HG02885 (cell line): Measurements from ENCODE around the gene RPA3.
"Not testable (repeated sequence)": the region's sequence is repeated elsewhere in the genome, so short reads cannot be mapped to it uniquely, and the experiment has no call there.

Source experiments
- ATAC-seq: cut with Tn5 transposase; IDR thresholded peaks from one replicate; pipeline ENCODE4 v1.9.1; 2021; ENCODE audit warnings: mild to moderate bottlenecking; ENCODE audit not compliant: unreplicated experiment, poor library complexity

RPA3 gene

DNA sequence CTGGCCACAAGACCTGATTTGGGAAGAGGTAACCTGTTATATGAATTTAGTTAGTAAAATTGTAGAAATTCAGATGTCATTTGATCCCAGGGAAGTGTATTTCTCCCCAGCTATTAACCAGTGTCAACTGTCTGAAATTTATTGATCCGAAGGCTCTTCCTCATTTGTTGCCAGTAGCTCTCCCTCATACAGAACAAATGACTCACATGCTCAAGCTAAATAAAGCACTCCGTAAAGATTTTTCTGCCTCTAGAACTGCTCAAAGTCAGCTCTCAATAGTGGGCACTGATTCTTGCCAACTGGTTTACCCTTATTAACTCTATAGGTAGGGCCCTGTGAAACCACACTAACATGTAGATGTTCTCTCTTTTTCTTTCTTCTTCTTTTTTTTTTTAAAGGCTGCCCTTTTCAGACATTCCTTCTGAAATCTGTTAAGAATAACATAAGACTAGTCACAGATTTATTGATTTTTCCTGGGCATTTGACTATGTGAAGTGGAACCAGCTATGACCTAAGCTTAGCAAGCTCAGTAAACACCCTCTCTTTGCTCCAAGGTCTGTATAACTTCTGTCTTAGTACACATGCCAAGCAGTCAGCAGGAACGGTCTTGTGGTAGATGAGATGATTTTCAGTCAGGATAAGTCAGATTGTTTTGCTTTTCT lies 21.8 kb downstream of the RPA3 start:
- no peak for ATAC-seq

DNA sequence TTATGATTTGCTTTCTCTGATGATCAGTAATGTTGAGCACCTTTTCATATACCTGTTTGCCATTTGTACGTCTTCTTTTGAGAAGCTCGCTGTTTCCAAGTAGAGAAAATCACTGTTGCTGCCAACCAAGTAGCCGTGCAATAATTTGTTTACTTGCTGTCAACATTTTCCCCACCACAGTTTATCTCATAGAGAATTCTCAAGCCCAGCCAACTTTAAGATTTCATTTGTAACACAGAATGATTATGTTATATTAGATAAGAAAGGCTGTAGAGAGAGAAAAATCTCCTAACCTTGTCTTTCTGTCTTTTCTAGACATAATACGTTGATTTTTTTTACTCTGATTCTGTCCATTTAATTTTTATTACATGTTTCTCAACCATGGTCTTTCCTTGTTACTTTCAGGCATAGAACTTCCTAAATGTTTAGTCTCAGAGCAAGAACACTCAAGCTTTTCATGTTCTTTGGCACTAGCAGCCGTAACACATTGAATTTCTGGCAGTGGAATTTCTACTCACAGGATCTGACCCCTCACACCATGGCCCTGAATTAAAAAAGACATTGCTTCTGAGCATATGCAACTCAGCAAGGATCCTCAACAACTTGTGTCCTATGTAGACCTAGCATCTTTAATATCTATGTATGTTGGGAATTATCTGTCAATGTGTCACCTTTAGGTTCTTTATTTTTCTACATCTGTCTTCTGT lies 23.1 kb downstream of the RPA3 start:
- no peak for ATAC-seq

DNA sequence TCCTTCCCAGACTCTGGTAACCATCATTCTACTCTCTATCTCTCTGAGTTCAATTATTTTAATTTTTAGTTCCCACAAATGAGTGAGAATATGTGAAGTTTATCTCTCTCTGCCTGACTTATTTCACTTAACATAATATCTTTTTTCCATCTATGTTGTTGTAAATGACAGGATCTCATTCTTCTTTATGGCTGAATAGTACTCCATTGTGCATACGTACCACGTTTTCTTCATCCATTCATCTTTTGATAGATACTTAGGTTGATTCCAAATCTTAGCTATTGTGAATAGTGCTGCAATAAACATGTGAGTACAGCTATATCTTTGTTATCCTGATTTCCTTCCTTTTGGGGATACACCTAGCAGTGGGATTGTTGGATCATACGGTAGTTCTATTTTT lies 23.9 kb downstream of the RPA3 start:
- no peak for ATAC-seq

DNA sequence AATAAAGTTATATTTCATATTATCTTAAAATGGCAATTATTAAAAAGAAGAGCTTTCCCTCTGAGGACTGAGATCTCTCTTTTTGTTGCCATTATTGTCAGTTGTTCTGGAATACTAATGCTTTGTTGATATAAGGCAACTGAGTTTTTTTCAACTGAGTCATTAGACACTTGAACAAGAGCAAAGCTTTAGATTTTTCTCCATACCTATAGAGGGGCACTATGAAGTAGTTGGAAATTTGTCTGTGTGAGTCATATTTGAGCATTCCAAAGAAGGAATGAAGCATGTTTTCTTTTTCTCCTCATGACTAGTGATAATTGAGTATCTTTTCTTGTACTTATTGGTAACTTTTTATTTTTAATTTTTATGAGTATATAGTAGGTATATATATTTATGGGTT lies 24.5 kb downstream of the RPA3 start:
- no peak for ATAC-seq

DNA sequence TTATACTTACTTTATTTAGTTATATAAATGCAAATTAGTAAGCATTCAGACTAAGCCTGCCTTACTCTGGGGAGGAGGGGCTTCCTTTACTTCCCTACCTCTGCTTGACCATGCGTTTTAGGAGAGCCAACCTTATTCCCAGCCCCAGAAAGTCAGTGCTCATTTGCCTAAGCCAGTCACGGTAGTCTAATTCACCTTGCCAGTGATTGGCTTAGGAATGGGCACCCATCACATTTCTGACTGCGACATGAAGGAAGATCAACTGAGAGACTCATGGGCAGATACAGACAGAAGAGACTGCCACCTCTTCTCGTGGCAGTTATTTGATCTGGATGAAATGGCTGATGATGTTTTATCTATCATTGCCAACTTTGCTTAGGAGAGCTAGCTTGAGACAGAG lies 29.5 kb downstream of the RPA3 start:
- ATAC-seq: no peak

DNA sequence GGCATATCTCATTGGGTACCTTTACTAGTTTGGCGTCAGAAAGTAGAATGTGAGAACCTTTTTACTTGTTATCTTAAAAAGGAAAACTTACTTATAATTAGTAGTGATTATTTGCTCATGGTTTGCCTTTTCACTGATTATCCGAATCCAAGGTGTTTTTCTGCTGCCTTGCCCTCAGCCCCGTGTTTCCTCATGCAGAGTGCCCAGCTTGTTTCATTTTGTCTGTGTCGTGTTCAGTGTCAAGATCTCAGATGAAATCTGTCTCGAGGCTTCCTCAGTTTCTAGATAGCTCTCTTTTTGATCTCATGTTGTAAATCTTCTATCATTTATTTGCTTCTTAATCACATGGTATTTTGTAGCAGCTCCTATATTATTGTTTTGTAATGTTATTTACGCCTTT lies 30.1 kb downstream of the RPA3 start:
- ATAC-seq: no peak

DNA sequence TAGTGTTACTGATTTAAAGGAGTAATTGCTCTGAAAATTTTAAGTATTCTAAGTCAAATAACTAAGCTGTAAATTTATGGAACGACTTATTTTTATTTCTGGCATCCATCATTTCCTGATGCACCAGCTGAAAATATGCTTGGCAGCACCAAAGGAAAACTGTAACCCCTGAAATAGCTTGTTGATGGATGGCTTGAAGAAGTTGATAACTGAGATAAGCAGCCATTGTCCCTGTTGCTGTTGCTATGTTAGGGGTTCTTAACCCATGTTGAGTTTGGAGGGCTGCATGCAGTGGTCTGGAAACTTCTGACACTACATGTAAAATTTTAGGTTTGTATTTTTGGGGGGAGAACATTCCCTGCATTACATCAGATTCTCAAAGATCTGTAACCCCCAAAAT lies 30.6 kb downstream of the RPA3 start:
- ATAC-seq: no peak

DNA sequence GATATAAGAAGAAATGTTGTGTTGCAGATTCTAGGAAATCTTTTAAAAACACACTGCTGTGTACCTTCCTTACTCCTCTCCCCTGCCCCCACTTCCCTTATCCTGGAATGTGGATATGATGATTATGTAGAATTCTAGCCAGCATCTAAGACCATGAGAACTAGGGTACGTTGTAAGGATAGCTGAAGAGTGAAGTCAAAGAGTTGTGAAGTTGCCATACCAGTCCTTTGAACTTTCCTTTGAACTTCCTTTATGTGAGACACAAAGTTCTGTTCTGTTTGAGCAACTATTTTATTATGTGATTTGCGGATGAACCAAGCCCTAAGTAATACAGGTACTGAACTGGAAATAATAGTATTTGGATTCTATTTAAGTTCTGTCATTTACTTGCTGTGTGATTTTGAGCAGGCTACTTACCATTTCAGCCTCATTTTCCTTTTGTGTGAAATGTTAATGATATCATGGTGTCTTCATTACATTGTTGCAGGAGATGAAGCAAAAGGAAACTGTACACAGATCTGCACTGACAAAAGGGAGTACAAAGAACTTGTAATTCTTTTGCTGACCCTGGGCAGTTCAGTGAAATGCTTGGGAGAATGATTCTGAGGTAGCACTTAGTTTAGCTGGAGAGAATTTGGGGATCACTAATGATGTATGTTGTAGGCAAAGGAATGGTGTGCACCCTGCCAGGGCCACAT lies 31.4 kb downstream of the RPA3 start:
- ATAC-seq: no peak

DNA sequence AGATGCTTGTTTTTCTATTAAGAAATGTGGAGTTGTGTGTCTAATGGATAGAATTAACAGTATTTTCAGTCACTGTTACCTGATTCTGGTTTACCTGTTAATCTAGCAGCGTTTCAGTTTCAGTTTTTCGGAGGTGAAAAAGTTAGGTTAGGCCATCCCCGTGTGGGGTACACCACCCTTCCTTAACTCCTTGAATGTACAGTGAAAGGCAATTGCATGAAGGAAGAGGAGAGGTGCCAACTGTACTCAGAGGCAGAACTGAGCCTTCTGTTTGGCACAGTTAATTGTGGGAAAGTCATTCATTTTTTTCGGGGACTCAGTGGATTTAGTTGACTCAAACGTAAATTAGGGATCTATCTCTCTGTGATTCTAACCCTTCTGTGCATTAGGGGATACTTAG lies 35.5 kb downstream of the RPA3 start:
- no peak for ATAC-seq

DNA sequence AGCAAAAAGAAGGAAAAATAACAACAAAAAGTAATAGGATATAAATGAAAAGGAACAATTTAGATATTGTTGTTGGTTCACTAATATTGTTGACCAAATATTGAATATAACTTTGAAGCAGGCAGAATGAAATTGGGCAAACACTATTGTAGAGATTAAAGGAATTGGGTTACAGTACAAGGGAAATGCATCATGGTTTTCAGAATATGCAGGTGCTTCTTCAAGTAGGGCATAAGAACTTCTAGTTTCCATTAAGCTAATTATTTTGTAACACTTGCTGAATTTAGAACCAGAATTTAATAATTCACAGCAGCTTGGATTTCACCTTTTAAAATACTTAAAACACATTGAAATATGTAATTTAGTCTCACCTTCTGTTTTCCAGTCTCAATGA lies 36.5 kb downstream of the RPA3 start:
- ATAC-seq: no peak

DNA sequence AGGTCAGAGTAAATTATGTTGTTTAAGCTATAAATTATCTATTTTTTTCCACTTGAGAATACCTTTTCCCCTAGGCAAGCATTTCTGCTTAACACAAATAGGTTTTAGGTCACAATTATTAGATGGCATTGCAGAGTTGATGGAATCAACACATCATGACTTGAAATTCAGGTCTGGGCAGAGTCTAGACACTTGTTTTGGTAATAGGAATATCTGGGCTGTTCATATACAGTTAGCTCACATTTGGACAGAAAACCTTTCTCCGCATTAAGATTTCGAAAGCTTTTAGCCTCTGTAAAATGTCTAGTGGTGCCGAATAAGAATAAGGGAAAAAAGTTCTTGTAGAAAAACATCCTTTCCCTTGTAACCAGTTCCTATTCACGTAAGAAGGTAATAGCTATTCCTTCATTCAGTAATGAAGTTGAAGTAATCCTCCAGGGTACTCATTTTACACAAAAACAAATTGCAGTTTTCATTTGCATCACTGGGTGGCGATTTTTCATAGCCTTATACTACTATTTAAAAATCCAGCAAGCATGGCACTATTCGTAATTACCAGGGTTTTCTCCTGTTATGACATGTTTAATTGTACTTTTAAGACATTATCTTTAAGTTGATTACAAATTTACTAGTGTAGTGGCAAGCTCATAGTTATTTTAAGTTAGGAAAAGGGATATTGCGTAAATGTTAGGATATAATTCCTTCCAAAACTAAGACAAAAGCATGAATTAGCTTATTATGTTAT lies 37.0 kb downstream of the RPA3 start:
- ATAC-seq: peak; percentile 78

DNA sequence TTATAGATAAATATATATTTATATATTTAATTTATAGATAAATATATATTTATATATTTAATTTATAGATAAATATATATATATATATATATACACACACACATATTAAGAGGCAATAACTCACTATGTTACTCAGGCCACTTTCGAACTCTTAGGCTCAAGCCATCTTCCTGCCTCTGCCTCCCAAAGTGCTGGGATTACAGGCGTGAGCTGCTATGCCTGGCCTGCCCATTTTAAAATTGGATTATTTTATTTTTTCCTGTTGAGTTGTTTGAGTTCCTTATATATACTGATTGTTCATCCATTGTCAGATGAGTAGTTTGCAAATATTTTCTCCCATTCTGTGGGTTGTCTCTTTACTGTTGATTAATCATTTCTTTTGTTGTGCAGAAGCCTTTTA lies 38.8 kb downstream of the RPA3 start:
- not testable (repeated sequence) for ATAC-seq

DNA sequence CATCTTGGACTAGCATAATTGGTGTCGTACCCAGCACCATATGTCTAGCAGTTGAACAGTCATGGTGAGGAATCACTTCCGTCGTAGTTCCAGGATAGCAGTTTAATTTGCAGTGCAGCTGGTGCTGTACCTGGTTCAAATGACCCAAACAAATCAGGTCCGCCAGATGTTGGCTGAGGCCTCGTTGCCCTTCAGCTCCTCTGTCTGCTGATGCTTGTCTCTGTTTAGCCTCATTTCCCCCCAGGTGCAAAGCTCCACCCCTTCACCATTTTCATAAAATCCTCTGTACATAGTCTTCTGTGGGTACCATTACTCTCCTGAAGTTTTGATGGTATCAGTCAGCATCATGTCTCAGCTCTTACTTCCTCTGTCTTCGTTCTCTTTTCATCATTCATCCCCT lies 42.7 kb downstream of the RPA3 start:
- ATAC-seq: no peak

DNA sequence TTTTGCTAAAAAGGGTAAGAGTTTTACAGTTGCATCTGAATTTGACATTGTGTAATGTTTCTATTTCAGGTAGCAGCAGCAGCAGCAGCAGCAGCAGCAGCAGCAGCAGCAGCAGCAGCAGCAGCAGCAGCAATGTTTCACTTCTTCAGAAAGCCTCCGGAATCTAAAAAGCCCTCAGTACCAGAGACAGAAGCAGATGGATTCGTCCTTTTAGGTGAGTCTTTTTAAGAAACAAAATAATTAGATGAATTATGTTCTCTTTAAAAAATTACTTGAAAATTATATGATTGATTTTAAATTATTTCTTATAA lies 45.2 kb downstream of the RPA3 start:
- no peak for ATAC-seq

DNA sequence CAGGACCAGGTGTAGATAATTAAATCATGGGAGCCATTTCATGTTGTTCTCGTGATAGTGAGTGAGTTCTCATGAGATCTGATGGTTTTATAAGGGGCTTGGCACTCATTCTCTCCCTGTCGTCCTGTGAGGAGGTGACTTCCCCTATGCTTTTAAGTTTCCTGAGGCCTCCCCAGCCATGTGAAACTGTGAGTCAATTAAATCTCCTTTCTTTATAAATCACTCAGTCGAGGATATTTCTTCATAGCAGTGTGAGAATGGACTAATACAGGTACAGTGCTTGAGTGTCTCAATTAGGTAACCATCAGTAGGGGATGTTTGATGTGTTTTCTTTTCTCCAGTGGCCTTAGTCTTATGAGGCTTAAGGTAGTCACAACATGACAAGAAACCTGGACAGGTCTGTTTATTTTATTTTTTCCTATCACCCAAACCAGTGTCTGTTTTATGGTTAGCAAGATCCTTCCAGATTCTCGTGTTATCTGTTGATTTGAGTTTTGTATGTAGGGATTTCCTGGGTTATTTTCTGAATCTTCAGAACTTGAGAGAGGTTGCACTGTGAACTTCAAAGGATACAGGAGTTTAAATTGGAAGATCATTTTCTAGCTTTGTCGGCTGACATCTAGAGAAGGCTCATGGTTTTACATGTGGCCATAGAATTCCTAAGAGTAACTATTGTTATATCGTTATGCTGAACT lies 45.7 kb downstream of the RPA3 start:
- no peak for ATAC-seq

DNA sequence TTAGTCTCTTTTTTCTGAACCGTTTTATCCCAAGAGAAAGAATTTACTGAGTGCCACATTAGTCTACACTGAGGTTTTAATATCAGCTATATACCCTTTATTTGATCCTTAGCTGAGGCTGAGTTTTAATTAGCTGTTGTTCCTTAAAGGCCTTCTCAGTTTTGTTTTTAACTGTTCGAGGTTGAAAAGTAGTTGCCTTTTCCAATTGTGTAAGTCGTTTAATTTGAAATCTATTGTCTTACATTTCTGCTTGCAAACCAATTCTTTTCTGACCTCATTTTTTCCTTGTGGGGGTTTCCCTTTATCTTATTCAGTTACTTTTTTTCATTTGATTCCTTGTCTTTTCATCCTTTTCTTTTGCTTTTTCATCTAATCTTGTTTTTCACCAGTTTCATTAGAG lies 47.0 kb downstream of the RPA3 start:
- ATAC-seq: no peak

DNA sequence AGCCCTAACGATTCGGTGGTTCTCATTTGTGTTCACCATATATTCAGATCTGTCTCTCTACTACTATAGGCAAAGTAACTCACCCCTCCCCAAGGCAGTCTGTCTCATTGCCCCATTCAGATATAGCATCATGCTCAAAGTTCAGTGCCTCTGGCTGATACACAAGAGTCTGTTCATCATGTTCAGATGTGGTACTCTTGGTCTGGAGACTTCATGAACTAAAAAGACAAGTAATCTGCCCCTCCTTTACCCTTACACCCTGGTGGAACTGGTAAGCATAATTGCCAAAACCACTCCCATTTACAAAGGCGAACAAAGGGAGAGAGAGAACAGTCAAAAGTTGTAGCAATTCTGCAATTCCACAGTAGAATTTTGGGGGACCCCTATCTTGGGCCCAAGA lies 47.9 kb downstream of the RPA3 start:
- ATAC-seq: no peak

DNA sequence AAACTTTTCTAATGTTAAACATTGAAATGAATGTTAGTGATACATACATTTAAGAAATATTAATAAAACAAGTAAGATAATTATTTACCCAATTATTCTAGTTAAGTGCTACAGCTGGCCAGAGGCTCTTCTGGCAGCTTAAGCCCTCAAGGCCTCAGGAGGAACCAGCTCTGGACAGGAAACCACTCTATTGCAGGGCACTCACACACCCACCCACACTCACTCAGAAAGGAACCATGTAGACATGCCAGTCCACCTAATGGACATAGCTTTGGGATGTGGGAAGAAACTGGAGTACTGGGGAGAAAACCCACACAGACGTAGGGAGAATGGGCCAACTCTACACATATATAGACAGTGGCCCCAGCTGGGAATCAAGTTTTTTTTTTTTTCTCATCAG lies 49.7 kb downstream of the RPA3 start:
- no peak for ATAC-seq

DNA sequence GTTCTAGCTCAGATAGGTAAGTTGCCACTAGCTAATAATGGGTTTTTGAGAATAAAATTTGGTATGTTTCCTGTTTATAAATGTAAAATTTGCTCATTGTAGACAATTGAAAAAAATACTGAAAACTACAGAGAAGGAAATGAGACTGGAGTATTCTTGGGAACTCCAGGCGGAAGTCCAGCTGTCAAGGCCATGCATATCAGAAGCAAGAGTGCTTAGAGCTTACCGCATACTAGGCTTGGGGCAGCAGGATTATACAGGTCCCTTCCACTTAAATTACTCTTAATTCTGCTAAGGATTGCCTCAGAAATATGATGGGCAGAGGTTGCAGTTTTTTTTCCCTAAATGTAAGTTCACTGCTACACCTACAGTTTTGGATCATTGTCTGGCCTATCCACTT lies 51.2 kb downstream of the RPA3 start:
- no peak for ATAC-seq

DNA sequence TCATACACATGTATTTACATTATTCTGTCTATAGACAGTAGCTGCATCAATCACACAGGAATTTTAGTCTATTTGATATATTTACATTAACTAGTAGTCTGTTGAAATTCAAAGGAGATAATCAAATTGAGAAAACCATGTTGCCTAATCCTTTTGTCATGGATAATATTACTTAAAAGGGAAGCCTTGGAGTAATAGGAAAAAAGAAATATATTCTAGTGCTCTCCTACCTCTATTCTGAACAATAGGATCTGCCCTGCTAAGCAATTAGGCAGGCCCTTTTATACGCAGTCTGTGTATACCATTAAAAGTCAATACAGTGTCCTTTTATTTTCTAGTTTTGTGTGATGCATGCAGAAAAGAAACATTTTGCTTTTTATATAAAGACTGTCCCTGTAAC lies 53.4 kb downstream of the RPA3 start:
- ATAC-seq: no peak

DNA sequence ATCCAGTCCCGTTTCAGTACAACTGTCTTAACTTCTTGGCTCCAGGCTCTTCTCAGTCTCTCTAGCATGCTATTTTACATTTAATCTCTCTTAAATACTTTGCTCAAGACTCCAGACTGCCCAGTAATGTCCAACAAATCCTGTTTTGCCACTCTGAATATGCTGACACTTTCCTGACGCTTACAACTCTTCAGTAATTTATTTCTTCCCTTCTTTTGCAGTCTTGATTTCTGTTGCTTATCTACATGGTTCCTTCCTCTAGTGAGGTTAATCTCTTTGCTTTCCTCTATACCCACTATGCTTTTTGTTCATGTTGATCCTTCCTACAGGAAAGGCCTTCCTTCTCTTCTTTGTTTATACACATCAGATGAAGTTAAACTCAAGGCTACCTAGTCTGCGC lies 54.1 kb downstream of the RPA3 start:
- ATAC-seq: no peak
